Osteocyte (in vitro differentiated cells): ENCODE measurements around the gene FNBP1L. TPM values are rescaled to one million over a fixed set of nuclear protein-coding genes. Genes with fewer than 3 reads are reported as not detected.

ENCODE experiments used
- DNase-seq: peaks from one replicate; pipeline ENCODE4 v3.0.0; 2021; ENCODE audit warnings: mixed read lengths; ENCODE audit not compliant: unreplicated experiment; ENCODE audit errors: extremely low spot score
- H3K27ac Mint-ChIP-seq: one replicate; pipeline ENCODE4 v1.8.0; 2021; ENCODE audit warnings: mild to moderate bottlenecking, mixed read lengths; ENCODE audit not compliant: unreplicated experiment
- H3K27me3 Mint-ChIP-seq: one replicate; pipeline ENCODE4 v1.8.0; 2021; ENCODE audit warnings: mixed read lengths; ENCODE audit not compliant: unreplicated experiment
- H3K36me3 Mint-ChIP-seq: one replicate; pipeline ENCODE4 v1.8.0; 2021; ENCODE audit warnings: mixed read lengths; ENCODE audit not compliant: unreplicated experiment
- H3K4me1 Mint-ChIP-seq: one replicate; pipeline ENCODE4 v1.8.0; 2021; ENCODE audit warnings: mixed read lengths; ENCODE audit not compliant: unreplicated experiment
- H3K4me3 Mint-ChIP-seq: one replicate; pipeline ENCODE4 v1.8.0; 2021; ENCODE audit warnings: mild to moderate bottlenecking, moderate library complexity, mixed read lengths; ENCODE audit not compliant: unreplicated experiment
- H3K9me3 Mint-ChIP-seq: one replicate; pipeline ENCODE4 v1.8.0; 2021; ENCODE audit warnings: mixed read lengths; ENCODE audit not compliant: unreplicated experiment
- total RNA-seq: library from RNA; stranded (reverse); gene quantifications from 2 replicates; pipeline ENCODE4 v1.2.1, GENCODE V29; 2021
- TF ChIP-seq, protein P1 (sequence below): fragments of 200-600 bp; sonication (generic); IDR thresholded peaks from 2 replicates; pipeline ENCODE4 v1.5.0; 2021; ENCODE audit warnings: antibody characterized with exemption, mild to moderate bottlenecking, moderate library complexity

The FNBP1L gene
- total RNA-seq, 1 donor from 2014 or later: 63.3 TPM

DNA sequence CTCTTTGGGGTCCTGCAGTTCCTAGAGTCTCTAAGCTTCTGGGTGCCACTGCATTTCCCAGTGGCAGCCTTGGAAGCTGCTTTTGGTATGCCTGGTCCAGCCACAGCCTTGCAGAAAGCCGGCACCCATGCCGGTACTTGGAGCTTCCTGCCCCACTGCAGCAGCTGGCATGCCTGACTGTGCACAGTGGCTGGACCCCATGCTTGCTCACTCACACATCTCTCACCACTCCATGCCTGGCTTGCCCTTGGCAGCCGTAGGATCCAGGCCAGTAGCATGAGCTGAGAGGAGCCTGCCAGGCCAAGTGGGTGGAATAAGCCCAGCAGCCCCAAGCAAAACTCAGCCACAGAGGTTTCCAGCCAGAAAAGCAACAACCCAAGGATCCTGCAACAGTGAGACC is 20.3 kb upstream of the FNBP1L start:
- Mint-ChIP-seq H3K36me3 (no peaks in the 10 kb centered on the region), H3K27me3 (peaks cover 9% of the 10 kb centered on the region), H3K27ac (no peak overlapping the region), H3K9me3 (no peaks in the 10 kb centered on the region), H3K4me1 (no peaks in the 10 kb centered on the region), H3K4me3 (no peak overlapping the region)
- TF ChIP-seq, protein P1, sequence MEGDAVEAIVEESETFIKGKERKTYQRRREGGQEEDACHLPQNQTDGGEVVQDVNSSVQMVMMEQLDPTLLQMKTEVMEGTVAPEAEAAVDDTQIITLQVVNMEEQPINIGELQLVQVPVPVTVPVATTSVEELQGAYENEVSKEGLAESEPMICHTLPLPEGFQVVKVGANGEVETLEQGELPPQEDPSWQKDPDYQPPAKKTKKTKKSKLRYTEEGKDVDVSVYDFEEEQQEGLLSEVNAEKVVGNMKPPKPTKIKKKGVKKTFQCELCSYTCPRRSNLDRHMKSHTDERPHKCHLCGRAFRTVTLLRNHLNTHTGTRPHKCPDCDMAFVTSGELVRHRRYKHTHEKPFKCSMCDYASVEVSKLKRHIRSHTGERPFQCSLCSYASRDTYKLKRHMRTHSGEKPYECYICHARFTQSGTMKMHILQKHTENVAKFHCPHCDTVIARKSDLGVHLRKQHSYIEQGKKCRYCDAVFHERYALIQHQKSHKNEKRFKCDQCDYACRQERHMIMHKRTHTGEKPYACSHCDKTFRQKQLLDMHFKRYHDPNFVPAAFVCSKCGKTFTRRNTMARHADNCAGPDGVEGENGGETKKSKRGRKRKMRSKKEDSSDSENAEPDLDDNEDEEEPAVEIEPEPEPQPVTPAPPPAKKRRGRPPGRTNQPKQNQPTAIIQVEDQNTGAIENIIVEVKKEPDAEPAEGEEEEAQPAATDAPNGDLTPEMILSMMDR: no peak
- DNase-seq: no peak

DNA sequence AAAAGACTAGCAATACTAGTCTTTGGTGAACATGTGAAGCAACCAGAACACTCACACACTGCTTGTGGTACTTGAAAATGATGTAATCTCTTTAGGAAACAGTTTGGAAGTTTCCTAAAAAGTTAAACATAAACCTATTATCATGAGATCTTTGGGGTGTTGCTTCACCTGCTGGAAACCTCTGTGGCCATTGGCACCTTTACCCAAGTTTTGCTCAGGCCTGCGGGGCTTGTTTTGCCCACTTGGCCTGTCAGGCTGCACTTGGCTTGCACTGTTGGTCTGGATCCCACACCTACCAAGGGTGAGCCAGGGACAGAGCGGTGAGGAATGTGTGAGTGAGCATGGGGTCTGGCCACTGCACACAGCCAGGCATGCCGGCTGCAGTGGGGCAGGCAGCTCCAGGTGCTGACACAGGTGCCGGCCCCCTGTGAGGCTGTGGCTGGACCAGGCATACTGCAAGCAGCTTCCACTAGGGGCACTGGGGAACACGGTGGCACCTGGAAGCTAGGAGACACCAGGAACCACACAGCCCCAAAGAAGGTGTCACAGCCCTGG is 14.4 kb upstream of the FNBP1L start:
- H3K36me3 Mint-ChIP-seq: no peaks in the 10 kb centered on the region
- H3K27me3 Mint-ChIP-seq: peaks cover 19% of the 10 kb centered on the region
- H3K27ac Mint-ChIP-seq: no peak overlapping the region
- H3K4me3 Mint-ChIP-seq: no peak overlapping the region
- TF ChIP-seq, protein P1: peak; percentile 13
- peaks cover 4% of the 10 kb centered on the region for H3K4me1 Mint-ChIP-seq
- DNase-seq: no peak
- H3K9me3 Mint-ChIP-seq: no peaks in the 10 kb centered on the region

DNA sequence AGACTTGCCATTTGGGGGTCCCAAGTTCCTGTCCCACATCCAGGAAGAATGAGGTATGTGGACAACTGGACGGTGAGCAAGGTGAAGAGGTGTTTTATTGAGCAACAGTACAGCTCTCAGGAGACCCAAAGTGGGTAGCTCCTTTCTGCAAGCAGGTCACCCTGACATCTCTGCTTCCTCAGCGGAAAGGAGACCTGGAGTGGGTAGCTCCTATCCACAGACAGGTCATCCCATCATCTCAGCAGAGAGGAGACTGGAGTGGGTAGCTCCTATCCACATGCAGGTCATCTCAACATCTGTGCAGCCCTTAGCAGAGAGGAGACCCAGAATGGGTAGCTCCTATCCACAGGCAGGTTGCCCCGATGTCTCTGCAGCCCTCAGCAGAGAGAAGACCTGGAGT is 13.8 kb upstream of the FNBP1L start:
- Mint-ChIP-seq H3K4me1 (peaks cover 9% of the 10 kb centered on the region), H3K27ac (no peak overlapping the region), H3K9me3 (no peaks in the 10 kb centered on the region), H3K27me3 (peaks cover 18% of the 10 kb centered on the region), H3K4me3 (no peak overlapping the region), H3K36me3 (no peaks in the 10 kb centered on the region)
- TF ChIP-seq, protein P1: no peak
- no peak for DNase-seq

DNA sequence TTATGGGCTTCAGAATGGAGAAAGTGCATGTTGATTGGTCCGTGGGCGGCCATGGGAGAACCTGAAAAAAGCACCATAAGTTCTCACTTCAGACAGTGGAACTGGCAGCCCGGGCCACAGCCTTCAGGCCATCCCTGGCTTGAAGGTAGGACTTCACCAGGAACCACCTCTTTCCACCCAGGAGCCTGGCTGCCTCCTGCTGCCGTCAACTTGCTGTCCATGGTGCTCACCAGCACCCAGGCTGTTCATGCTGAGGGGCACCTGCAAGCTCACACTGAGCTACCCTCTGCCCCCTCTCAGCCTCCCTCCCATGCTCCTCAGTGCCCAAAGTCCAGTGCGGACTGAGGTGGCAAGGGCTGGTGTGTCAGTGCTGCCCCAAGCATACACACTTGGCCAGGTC is 12.9 kb upstream of the FNBP1L start:
- TF ChIP-seq, protein P1: no peak
- no peaks in the 10 kb centered on the region for H3K36me3 Mint-ChIP-seq
- DNase-seq: no peak
- no peaks in the 10 kb centered on the region for H3K9me3 Mint-ChIP-seq
- no peak overlapping the region for H3K27ac Mint-ChIP-seq
- H3K4me1 Mint-ChIP-seq: peaks cover 14% of the 10 kb centered on the region
- no peak overlapping the region for H3K4me3 Mint-ChIP-seq
- H3K27me3 Mint-ChIP-seq: peaks cover 14% of the 10 kb centered on the region

DNA sequence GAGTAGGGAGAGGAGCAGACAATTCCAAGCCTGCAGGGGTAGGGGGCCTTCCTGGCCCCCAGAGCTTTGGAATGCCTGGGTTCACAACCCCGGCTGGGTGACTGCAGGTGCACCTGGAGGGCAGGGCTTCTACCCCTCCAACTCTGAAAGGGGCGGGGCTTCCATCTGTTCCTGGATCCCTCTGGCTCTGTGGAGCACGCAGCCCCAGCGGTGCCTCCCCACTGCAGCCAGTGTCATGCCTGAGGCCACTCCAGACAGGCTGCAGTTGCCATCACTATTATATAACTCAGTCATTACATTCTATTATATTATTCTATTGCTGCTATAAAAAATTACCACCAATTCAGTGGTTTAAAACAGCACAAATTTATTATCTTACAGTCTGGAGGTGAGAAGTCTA is 12.5 kb upstream of the FNBP1L start:
- Mint-ChIP-seq H3K27ac (no peak overlapping the region), H3K4me1 (peaks cover 14% of the 10 kb centered on the region), H3K27me3 (peaks cover 13% of the 10 kb centered on the region), H3K4me3 (no peak overlapping the region), H3K9me3 (no peaks in the 10 kb centered on the region), H3K36me3 (no peaks in the 10 kb centered on the region)
- no peak for DNase-seq
- TF ChIP-seq, protein P1: no peak
